Vagina (tissue), 2 donors: ENCODE measurements around the gene HFM1.

Experiments
- CTCF ChIP-seq, 3 experiments: fragments of 450-650 bp in 2 of 3; fragments of 200-600 bp in 1 of 3; sonication (generic) in 1 of 3; IDR thresholded peaks; one replicate each; pipeline ENCODE4 v1.5.1; 2017 to 2019; ENCODE audit warnings: antibody characterized with exemption in 3 of 3, mild to moderate bottlenecking in 2 of 3, moderate library complexity in 2 of 3
- POLR2A ChIP-seq, 2 donors: fragments of 450-650 bp; IDR thresholded peaks; one replicate each; pipeline ENCODE4 v1.6.1; 2017; ENCODE audit warnings: antibody characterized with exemption in 2 of 2, mild to moderate bottlenecking in 2 of 2, moderate library complexity in 2 of 2
- POLR2AphosphoS5 ChIP-seq, 2 donors: sonication (generic); formaldehyde crosslinking; IDR thresholded peaks; one replicate each; pipeline ENCODE4 v1.9.0; 2017; ENCODE audit warnings: antibody characterized with exemption in 2 of 2, mild to moderate bottlenecking in 2 of 2, low read depth in 1 of 2; ENCODE audit not compliant: insufficient read depth in 1 of 2

GRCh38 chr1:91261655-91262054 is 143.0 kb downstream of the HFM1 start:
- TF ChIP-seq CTCF (IDR thresholded peaks at IDR 0.05) (no peak), POLR2A (IDR thresholded peaks at IDR 0.05) (no peak), POLR2AphosphoS5 (IDR thresholded peaks at IDR 0.05; ENCODE audit: insufficient read depth in 1 of 2, low read depth in 1 of 2) (no peak)
